Activated CD8-positive, alpha-beta memory T cell treated with anti-CD3 and anti-CD28 coated beads, Interleukin-2, amount 50 U/mL, for 4 hours (primary cell): ENCODE results near the gene ACSL1.
A peak's percentile ranks its signal among the peaks of the same experiment; 100 is the strongest.
"Not testable (repeated sequence)": the region's sequence is repeated elsewhere in the genome, so short reads cannot be mapped to it uniquely, and the experiment has no call there.

ENCODE experiments used
- DNase-seq: peaks from one replicate; pipeline ENCODE4 v3.0.0-alpha.2; 2020

The ACSL1 gene

DNA sequence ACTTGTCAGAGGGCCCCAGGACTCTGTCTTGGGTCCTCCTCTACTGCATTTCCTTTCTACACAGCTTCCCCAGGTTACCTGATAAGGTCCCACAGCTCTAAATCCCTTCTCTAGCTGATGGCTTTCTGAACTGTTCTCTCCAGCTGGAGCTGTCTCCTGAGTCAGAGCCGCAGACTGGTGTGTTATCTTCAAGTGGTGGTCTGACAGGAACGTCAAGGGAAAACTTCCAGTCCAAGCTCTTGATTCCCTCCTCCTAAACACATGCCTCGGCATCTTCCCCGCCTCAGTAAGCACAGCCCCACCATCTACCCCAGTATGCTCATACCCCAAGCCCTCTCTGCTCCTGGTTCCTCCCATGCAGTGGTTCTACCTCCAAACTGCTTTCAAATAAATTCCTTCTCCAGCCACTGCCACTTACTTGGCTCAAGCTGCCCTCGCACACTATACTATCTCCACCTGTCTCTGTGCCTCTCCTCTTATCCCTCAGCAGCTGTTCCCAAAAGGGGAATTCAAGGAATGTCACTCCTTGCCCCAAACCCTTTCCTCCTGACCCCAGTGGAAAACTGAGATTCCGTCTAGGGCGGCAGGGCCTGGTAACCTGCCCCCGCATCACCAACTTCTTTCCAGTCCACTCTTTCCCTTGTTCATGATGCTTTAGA, 74.7 kb downstream of the ACSL1 start:
- DNase-seq, result no peak

DNA sequence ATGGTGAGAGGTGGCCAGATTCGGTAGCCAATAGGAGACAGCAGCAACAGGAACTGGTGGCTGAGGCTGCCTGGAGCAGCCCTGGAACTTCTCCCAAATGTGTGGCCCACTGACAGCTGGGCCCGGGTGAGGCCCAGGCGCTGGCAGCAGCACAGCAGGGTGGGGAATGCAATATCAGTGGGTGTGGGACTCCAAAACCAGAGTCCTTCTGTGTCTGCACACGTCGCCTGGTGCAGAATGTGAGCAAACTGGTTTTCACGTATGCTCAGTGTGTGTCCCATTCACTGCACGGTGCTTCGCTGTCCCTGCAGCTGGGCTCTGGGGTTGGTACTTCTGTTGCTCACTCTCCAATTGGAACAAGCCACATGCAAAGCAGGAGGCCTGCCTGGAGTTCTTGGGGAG, 77.5 kb downstream of the ACSL1 start:
- DNase-seq, result no peak

DNA sequence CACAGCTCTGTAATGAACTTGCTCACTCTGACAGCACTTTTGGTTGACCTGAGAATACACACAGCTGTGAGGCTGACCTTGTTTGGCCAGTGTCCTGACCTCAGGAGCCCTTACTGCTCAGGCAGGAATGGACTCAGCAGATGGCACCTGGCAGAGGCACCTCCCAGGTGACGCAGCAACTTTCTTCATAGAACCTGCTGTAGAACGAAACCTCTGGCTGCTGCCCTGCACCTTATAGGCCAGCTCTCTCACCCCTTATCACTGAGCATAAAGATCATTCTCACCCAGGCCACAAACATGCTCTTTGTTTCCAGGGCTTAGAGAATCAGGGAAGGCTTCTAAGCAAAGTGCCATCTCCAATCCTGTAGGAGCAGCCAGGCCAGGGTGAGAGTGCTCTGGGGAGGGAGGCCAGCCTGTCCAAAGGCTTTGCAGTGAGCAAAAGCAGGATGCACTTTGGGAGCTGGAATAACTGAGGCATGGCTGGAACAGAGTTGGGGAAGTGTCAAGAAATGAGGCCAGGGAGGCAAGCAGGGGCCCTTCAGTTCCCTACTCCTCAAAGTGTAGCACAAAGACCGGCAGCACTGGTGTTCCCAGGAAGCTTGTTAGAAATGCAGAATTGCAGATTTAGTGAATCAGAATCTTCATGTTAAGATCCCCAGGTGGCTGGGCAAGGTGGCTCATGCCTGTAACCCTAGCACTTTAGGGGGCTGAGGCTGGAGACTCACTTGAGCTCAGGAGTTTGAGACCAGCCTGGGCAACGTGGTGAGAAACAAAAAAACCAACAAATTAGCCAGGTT, 78.5 kb downstream of the ACSL1 start:
- no peak for DNase-seq

DNA sequence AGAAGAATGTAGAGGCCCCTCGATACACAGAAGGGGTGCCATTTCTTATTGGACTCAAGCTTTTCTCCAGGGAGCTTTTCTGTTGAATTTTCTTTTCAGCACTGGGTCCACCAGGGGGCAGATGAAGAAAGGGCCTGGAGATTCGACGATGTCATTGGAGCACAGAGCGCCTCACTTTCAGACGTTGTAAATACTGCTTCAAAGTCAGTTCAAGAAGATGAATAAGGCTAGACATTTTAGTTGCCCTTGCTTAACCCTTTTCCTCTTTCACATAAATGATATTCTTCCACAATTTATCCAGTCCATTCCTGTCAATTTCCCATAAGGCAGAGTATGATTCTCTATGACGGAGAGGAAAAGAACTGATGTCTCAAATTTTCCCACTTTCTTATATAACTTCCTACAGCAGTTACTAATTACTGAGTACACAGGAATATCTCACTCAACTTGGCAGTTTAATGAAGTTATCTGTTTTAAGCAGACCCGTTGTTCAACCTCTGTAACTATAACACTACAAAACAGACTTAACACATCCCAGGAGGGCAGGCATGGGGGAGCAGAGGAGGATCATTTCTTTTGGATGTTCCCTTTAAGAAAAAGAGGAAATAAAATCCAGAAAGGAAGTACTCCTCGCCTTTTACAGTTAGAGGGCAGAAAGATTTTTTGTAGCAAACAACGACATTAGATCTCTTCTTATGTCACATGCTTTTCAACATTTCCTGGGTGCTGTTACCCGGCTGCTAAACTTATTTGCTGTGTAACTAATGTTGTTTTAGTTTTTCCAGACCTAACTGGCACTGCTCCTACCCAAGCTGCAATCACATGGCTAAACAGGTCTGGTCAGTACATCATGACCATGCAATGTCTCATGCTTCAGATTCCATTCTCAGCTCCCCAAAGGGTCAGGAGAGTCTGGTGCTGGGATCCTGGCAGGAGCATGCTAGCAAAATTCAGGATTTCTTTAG, 79.7 kb downstream of the ACSL1 start:
- DNase-seq, result peak; percentile 76

DNA sequence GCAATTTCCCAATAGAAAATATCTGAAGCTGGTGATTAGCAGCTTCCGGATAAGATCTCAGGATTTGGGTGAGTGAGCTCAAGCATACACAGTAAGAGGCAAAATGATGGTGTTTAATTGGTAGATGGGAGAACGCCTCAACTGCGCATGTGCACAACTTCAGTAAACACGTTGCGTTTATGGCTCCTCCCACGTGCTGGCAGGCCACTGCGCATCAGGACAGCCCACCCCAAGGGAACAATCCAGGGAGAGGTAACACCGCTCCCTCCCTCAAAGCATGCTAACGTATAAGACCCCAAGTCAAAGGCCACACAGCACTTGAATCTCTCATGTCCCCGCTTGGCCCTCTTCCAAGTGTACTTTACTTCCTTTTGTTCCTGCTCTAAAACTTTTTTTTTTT, 81.5 kb downstream of the ACSL1 start:
- no peak for DNase-seq

DNA sequence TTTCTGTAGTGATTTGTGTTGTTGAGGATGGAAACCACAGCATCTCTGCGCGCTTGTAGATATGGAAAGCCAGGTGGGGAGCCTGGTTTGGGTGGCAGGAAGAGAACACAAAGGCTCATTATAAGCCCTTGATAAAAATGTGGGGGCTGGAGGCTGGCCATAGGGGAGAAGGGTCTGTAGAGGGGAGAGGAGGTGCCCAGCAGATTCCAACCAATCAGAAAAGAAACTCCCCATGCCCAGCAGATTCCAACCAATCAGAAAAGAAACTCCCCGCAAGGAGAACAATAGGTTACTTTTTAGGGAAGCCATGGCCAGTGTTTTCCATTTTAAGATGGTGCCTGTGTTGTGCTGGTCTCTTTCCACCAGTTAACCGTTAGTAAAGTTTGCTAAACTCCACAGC, 82.1 kb downstream of the ACSL1 start:
- DNase-seq, result no peak

DNA sequence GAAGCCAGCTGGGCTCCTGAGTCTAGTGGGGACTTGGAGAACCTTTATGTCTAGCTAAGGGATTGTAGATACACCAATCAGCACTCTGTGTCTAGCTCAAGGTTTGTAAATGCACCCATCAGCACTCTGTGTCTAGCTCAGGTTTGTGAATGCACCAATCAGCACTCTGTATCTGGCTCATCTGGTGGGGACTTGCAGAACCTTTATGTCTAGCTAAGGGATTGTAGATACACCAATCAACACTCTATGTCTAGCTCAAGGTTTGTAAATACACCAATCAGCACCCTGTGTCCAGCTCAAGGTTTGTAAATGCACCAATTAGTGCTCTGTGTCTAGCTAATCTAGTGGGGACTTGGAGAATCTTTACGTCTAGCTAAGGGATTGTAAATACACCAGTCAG, 84.1 kb downstream of the ACSL1 start:
- DNase-seq, result not testable (repeated sequence)

DNA sequence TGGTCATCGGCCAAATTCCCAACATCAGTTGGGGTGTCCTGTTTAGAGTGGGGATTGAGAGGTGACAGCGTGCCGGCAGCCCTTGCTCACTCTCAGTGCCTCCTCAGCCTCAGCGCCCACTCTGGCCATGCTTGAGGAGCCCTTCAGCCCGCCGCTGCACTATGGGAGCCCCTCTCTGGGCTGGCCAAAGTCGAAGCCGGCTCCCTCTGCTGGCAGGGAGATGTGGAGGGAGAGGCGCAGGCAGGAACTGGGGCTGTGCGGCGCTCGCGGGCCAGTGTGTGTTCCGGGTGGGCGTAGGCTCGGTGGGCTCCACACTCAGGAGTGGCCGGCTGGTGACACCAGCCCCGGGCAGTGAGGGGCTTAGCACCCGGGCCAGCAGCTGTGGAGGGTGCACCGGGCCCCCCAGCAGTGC, 84.8 kb downstream of the ACSL1 start:
- DNase-seq, result no peak

DNA sequence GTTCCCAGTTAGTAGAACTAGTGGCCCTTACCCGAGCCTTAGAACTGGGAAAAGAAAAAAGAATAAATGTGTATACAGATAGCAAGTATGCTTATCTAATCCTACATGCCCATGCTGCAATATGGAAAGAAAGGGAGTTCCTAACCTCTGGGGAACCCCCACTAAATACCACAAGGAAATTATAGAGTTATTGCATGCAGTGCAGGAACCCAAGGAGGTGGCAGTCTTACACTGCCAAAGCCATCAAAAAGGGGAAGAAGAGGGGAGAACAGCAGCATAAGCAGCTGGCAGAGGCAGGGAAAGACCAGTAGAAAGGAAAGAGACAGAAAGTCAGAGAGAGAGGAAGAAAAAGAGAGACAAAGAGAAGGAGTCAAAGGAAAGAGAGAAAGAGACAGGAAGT, 86.2 kb downstream of the ACSL1 start:
- not testable (repeated sequence) for DNase-seq

- no peak for DNase-seq
These were observed 91.0 kb downstream of the ACSL1 start for GRCh38 chr4:184734758-184735157.

GRCh38 chr4:184733654-184734524, 91.9 kb downstream of the ACSL1 start, which contains the start of gene CENPU:
Gene CENPU, minus strand, starts transcription at chr4:184734096. Its CDS starts 34 bp downstream, at chr4:184734062.
- DNase-seq, result peak; percentile 93

DNA sequence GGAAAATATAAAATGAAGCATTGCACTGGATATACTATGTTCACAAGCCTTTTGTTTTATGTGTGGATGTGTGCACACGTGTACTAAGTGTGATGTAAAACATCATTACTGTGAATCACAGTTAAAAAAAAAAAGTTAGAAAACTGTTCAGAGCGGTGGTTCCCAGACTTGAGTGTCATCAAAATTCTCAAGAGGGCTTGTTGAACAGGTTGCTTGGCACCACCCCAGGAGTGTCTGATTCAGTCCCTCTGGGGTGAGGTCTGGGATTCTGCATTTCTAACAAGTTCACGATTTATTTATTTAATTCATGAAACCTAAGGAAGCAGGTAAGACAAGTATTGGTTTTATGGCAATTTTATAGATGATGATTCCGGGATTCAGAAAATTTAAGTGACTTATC, 93.6 kb downstream of the ACSL1 start:
- no peak for DNase-seq

- DNase-seq, result no peak
These were observed 94.7 kb downstream of the ACSL1 start for GRCh38 chr4:184731056-184731455.

GRCh38 chr4:184729946-184730345, 95.8 kb downstream of the ACSL1 start:
- DNase-seq, result no peak

GRCh38 chr4:184728858-184729257, 96.9 kb downstream of the ACSL1 start:
- DNase-seq, result no peak

DNA sequence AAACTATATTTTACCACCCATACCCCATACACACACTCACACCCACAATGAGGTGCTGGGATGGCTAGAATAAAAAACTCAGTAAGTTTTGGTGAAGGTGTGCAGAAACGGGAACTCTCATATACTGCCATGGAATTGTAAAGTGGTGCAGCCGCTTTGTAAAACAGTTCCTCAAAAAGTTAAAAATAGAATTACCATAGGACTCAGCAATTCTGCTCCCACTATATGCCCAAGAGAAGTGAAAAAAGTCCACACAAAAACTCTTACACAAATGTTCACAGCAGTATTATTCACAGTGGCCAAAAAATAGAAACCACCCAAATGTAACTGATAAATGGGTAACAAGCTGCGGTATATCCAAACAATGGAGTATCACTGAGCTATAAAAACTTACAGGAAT, 98.3 kb downstream of the ACSL1 start:
- DNase-seq, result no peak

GRCh38 chr4:184722798-184723197, 103.0 kb downstream of the ACSL1 start:
- no peak for DNase-seq

DNA sequence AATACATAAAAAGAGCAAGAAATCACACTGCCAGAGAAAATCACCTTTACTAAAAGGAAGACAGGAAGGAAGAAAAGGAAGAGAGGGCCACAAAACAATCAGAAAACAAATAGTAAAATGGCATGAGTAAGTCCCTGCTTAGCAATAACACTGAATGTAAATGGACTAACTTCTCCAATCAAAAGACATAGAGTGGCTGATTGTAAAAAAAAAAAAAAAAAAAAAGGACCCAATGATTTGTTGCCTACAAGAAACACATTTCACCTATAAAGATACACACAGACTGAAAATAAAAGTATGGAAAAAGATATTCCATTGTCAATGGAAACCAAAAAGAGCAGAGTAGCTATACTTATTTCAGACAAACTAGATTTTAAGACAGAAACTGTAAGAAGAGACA, 104.5 kb downstream of the ACSL1 start:
- no peak for DNase-seq

GRCh38 chr4:184719407-184719806, 106.4 kb downstream of the ACSL1 start:
- DNase-seq, result no peak

GRCh38 chr4:184715526-184715925, 110.2 kb downstream of the ACSL1 start:
- no peak for DNase-seq

DNA sequence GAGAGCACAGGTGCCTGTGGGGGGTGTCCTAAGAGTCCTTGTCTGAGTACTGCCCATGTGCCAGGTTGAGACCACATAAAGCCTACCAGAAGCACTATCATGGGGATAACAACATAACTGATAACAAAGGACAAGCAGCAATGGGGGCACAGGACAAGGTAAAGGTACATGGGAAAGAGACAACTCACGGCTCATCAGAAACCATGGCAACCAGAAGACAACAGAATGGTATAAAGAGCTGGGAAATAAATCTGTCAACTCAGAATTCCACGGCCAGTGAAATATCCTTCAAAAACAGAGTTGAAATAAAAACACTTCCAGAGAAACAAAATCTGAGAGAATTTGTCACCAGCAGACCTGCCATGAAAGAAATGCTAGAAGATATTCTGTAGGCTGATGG, 111.9 kb downstream of the ACSL1 start:
- no peak for DNase-seq

DNA sequence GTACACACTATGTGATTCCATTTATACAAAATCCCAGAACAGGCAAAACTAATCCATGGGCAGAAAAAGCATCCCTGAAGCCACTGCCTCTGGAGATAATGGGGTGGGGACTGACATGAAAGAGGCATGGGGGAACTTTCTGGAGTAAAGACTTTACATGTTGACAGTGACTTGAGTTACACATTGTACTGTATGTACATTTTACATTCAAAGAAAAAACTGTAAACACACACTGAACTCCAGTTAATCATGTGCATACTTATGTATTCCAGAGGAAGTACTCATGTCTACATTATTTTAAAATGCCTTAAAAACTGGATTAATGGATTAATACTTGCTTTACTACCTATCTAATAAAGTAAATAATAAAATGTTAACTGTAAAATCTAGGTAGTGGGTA, 113.4 kb downstream of the ACSL1 start:
- no peak for DNase-seq
